Kidney epithelial cell (primary cell): ENCODE results near the gene CNTNAP2. TPM values are rescaled to one million over a fixed set of nuclear protein-coding genes. Genes with fewer than 3 reads are reported as not detected.

Experiments
- DNase-seq: peaks from one replicate; pipeline ENCODE4 v3.0.0-alpha.2; 2010; ENCODE audit warnings: low read depth
- H3K27me3 ChIP-seq: 2 replicates; pipeline ENCODE4 v1.6.0; 2011; ENCODE audit warnings: low read length; ENCODE audit not compliant: control insufficient read depth, insufficient read depth
- H3K36me3 ChIP-seq: 2 replicates; pipeline ENCODE4 v1.5.1; 2011; ENCODE audit warnings: low read length; ENCODE audit not compliant: control insufficient read depth, insufficient read depth
- H3K4me3 ChIP-seq: 2 replicates; pipeline ENCODE4 v1.5.1; 2011; ENCODE audit warnings: low read depth, mild to moderate bottlenecking, control low read depth, low read length
- total RNA-seq: library from RNA; depleted of rRNA; stranded (reverse); fragments of >200 nt; gene quantifications from 2 replicates; pipeline ENCODE4 v1.2.3, GENCODE V29; 2015
- TF ChIP-seq, protein P1 (sequence below): IDR thresholded peaks from 2 replicates; pipeline ENCODE4 v1.5.1; 2011; ENCODE audit warnings: mild to moderate bottlenecking, moderate library complexity, low read length, control low read depth, inconsistent platforms; ENCODE audit not compliant: insufficient read depth, poor library complexity, severe bottlenecking

The CNTNAP2 gene
- total RNA-seq, 1 donor from 2014 or later = 14.0 TPM

DNA sequence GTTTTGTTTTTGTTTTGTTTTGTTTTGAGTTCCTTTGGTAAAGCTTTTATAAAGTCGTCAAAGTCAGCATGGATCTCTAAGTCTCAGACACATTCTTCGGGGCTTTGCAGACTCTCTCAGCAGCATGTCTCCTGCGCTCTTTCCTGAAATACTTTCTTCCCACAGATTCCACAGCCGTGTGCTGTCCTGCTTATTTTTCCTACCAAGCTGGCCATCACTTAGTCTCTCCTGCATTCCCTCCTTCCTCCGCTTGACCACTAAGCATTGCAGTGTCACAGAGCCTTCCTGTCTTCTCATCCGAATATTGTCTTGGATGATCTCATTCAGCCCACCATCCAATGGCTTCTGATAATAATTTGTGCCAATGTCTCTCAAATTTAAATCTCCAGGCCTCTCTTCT, 2039.6 kb downstream of the CNTNAP2 start:
- Histone ChIP-seq H3K27me3 (no peaks in the 10 kb centered on the region), H3K4me3 (no peak overlapping the region), H3K36me3 (no peaks in the 10 kb centered on the region)
- TF ChIP-seq, protein P1, sequence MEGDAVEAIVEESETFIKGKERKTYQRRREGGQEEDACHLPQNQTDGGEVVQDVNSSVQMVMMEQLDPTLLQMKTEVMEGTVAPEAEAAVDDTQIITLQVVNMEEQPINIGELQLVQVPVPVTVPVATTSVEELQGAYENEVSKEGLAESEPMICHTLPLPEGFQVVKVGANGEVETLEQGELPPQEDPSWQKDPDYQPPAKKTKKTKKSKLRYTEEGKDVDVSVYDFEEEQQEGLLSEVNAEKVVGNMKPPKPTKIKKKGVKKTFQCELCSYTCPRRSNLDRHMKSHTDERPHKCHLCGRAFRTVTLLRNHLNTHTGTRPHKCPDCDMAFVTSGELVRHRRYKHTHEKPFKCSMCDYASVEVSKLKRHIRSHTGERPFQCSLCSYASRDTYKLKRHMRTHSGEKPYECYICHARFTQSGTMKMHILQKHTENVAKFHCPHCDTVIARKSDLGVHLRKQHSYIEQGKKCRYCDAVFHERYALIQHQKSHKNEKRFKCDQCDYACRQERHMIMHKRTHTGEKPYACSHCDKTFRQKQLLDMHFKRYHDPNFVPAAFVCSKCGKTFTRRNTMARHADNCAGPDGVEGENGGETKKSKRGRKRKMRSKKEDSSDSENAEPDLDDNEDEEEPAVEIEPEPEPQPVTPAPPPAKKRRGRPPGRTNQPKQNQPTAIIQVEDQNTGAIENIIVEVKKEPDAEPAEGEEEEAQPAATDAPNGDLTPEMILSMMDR = no peak
- DNase-seq = no peak

DNA sequence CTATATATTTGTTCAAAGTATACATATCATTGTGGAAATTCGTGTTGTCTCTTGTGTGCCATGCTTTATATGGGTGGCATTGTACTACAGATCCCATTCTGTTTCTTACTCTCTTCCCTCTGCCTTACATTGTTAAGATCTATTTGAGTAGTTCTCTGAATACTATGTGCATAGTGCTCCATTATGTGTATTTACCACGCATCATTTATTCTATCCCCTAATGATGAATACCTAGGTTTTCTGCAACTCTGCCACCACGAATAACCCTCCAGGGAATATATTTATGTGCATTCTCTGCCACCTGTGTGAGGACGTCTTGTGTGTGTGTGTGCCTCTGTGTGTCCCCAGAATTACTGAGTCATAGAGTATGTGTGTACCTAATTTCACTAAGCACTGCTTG, 2042.7 kb downstream of the CNTNAP2 start:
- Histone ChIP-seq H3K4me3 (no peak overlapping the region), H3K27me3 (no peaks in the 10 kb centered on the region), H3K36me3 (no peaks in the 10 kb centered on the region)
- TF ChIP-seq, protein P1 = no peak
- DNase-seq = no peak

DNA sequence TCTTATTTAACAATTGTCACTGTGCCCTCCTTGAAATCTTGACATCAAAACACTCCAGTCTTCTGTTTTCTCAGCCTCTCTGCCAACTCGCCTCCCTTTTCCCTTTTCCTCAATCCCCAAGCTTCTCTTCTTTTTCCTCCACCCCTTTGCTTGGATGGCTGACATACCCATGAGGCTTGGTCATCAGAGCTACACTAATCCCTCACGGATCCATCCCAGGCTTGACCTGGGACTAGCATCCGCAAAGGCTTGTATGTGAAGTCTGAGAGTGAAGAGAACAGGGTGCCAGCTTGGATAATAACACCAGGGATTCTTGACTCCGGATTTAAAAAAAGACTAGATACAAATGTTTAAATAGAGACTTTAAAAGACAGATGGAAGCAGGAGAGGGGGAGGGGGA, 2045.2 kb downstream of the CNTNAP2 start:
- H3K4me3 ChIP-seq = no peak overlapping the region
- H3K36me3 ChIP-seq = no peaks in the 10 kb centered on the region
- no peak for DNase-seq
- TF ChIP-seq, protein P1 = no peak
- H3K27me3 ChIP-seq = no peaks in the 10 kb centered on the region

DNA sequence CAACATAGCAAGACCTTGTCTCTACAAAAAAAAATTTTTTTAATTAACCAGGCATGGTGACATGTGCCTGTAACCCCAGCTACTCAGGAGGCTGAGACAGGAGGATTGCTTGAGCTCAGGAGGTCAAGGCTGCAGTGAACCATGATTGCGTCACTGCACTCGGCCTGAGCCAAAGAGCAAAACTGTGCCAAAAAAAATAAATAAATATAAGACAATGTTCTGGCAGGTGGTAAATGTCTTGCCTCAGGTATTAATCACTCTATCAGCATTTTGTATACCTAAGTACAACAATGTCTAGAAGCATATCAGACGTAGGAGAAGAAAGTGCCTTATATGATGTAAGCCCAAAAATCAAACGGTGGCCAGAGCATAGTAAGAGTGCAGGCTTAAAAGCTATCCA, 2046.2 kb downstream of the CNTNAP2 start:
- Histone ChIP-seq H3K4me3 (no peak overlapping the region), H3K27me3 (no peaks in the 10 kb centered on the region), H3K36me3 (no peaks in the 10 kb centered on the region)
- TF ChIP-seq, protein P1 = no peak
- no peak for DNase-seq

DNA sequence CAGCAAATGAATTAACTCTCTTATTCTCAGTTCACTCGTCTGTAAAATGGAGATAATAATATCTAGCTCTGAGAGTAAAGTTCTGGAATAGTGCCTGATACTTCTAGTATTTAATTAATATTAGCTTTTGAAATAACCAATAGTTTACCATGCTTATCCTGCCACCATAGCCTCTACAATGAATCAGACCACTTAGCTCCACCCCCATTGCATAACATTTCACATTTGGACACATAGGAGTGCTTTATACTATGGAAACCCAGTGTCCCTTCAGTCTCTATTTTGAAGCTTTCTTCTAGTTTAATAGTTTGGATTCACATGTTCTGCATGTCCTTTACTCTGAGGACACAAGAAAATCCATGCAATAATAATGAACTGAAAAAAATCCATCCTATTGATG, 2046.6 kb downstream of the CNTNAP2 start:
- DNase-seq = no peak
- no peaks in the 10 kb centered on the region for H3K27me3 ChIP-seq
- TF ChIP-seq, protein P1 = no peak
- H3K4me3 ChIP-seq = no peak overlapping the region
- no peaks in the 10 kb centered on the region for H3K36me3 ChIP-seq

DNA sequence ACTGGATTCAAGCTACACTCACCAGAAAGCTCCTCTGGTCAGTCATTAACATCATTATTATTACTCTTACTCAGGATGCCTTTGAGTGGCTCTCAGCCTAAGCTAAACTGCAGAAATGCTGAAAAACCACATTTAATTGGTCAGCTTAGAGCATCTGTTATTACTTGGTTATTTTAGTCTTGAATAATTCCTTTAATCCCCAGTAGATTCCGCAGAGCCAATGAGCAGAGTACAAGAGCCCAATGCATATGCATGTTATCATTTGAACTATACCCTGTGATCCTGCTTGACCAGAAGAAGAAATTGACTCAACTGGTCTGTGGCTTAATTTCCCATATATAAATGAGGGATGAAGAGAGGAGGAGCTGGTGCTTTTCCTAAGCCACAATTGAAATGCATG, 2056.3 kb downstream of the CNTNAP2 start:
- Histone ChIP-seq H3K27me3 (no peaks in the 10 kb centered on the region), H3K4me3 (no peak overlapping the region), H3K36me3 (no peaks in the 10 kb centered on the region)
- TF ChIP-seq, protein P1 = no peak
- no peak for DNase-seq
